GM12875 (cell line): ENCODE data around the gene RACGAP1.

ENCODE experiments used
- H3K4me3 ChIP-seq: one replicate; pipeline ENCODE4 v1.5.1; 2011; ENCODE audit warnings: low read depth, low read length, control low read depth
- CTCF ChIP-seq: IDR thresholded peaks from 2 replicates; pipeline ENCODE4 v1.5.1; 2011; ENCODE audit warnings: low read depth, mild to moderate bottlenecking, control low read depth, inconsistent platforms, low read length, moderate library complexity, borderline replicate concordance; ENCODE audit not compliant: insufficient read depth

RACGAP1 gene

GRCh38 chr12:50025187-50026059 is at the start of gene RACGAP1:
Gene RACGAP1 (minus strand): TSS chr12:50025494. CDS start chr12:50016715, 8,779 bp downstream.
- no peak for TF ChIP-seq CTCF

GRCh38 chr12:50073712-50074111 is 48.4 kb upstream of the RACGAP1 start:
- no peak overlapping the region for H3K4me3 ChIP-seq
- TF ChIP-seq CTCF = no peak

More at GRCh38 chr12:50025187-50026059, at the start of gene RACGAP1:
- H3K4me3 ChIP-seq = peak within 1 kb of the TSS; percentile 85

GRCh38 chr12:50073206-50073605 is 47.9 kb upstream of the RACGAP1 start:
- H3K4me3 ChIP-seq = no peak overlapping the region
- TF ChIP-seq CTCF = no peak

- TF ChIP-seq CTCF = no peak
- no peak overlapping the region for H3K4me3 ChIP-seq
Observed at GRCh38 chr12:50072198-50072907, 47.1 kb upstream of the RACGAP1 start.

- H3K4me3 ChIP-seq = no peak overlapping the region
- peak; percentile 97 for TF ChIP-seq CTCF
Observed at GRCh38 chr12:50070314-50071060, 45.2 kb upstream of the RACGAP1 start.

GRCh38 chr12:50069539-50069938 is 44.2 kb upstream of the RACGAP1 start:
- H3K4me3 ChIP-seq = no peak overlapping the region
- TF ChIP-seq CTCF = no peak
